Activated T-helper 2 cell treated with anti-CD3 and anti-CD28 coated beads, Interferon-gamma antibody, Interleukin-2, Interleukin-4, amounts not matched to agents 10 μg/mL and 5 μg/mL and 100 μg/mL, durations not matched to agents 14 hours and 24 hours and 36 hours (primary cell): ENCODE results near the gene CAMK2N2. TPM values are rescaled to one million over a fixed set of nuclear protein-coding genes. Genes with fewer than 3 reads are reported as not detected.
A peak's percentile ranks its signal among the peaks of the same experiment; 100 is the strongest.

Experiments
- DNase-seq: peaks from one replicate; pipeline ENCODE4 v3.0.0; 2021; ENCODE audit warnings: low spot score
- H3K27ac Mint-ChIP-seq: one replicate; pipeline ENCODE4 v1.8.0; 2021; ENCODE audit warnings: mixed read lengths
- H3K27me3 Mint-ChIP-seq: one replicate; pipeline ENCODE4 v1.8.0; 2021; ENCODE audit warnings: low read depth, mixed read lengths
- H3K36me3 Mint-ChIP-seq: one replicate; pipeline ENCODE4 v1.8.0; 2021; ENCODE audit warnings: low read depth, mixed read lengths
- H3K4me1 Mint-ChIP-seq: one replicate; pipeline ENCODE4 v1.8.0; 2021; ENCODE audit warnings: low read depth, mixed read lengths
- H3K4me3 Mint-ChIP-seq: one replicate; pipeline ENCODE4 v1.8.0; 2021; ENCODE audit warnings: low read depth, mild to moderate bottlenecking, moderate library complexity, mixed read lengths
- H3K9me3 Mint-ChIP-seq: one replicate; pipeline ENCODE4 v1.8.0; 2021; ENCODE audit warnings: mixed read lengths
- intact Hi-C: fragments of 100-400 bp; cut with micrococcal nuclease; formaldehyde crosslinking; loops from one replicate; pipeline ENCODE4 v1.15.1; 2023
- total RNA-seq: library from RNA; stranded (reverse); gene quantifications from 2 replicates; pipeline ENCODE4 v1.2.3, GENCODE V29; 2022

The CAMK2N2 gene
- total RNA-seq, result 0.18 TPM in 1 of 2 replicates, not detected in the other

DNA sequence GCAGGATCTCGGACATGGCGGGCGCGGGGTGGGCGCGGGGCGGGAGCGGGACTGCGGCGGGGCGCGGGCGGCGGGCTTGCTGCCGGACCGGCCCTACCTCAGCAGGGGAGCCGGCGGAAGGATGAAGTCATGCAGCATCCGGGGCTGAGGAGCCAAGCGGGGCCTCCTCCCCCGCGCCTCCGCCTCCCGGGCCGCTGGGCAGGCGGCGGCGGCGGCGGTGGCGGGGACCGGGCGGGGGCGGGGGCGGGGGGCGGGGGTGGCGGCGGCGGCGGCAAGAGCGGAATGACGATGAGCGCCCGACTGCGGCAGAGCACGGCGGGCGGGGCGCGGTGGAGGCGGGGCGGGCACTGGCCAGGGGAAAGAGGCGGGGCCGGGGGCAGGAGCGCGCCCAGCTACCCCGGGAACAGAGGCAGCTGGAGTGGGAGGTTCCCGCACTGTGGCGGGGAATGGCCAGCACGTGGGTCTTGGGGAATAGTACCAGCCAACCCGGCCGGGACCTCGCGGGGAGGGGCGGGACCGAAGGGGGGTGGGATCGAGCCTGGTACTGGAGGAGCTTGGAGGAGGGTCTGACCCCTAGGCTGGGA, at the start of gene CAMK2N2:
TSS of gene CAMK2N2 (minus strand) at position 284 of the 584 bp plus-strand sequence. CDS start at position 16, 268 bp downstream.
- Mint-ChIP-seq H3K9me3 (no peaks in the 10 kb centered on the region), H3K36me3 (peaks cover 9% of the 10 kb centered on the region), H3K4me1 (peaks cover 14% of the 10 kb centered on the region), H3K4me3 (peak within 1 kb of the TSS; percentile 89), H3K27ac (peak within 1 kb of the TSS; percentile 6), H3K27me3 (peaks cover 42% of the 10 kb centered on the region)
- intact Hi-C loops, result loop anchor here (1.0 kb wide), 1 partner anchor 11 kb away; no protein-coding TSS in a partner anchor
- peak; percentile 42 for DNase-seq

DNA sequence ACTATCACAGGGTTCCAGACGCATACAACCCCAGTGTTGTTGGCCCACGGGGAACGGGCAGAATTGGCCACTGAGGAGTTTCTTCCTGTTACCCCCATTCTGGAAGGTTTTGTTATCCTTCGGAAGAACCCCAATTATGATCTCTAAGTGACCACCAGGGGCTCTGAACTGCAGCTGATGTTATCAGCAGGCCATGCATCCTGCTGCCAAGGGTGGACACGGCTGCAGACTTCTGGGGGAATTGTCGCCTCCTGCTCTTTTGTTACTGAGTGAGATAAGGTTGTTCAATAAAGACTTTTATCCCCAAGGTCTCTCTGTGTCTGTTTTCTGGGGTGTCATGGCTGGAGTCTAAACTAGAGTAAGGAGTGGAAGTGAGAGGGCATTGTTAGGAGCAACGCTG, 47.4 kb upstream of the CAMK2N2 start:
- H3K36me3 Mint-ChIP-seq, result peaks cover 54% of the 10 kb centered on the region
- intact Hi-C loops, result no loop called here
- no peaks in the 10 kb centered on the region for H3K9me3 Mint-ChIP-seq
- no peak for DNase-seq
- H3K27me3 Mint-ChIP-seq, result no peaks in the 10 kb centered on the region
- H3K4me3 Mint-ChIP-seq, result no peak overlapping the region
- H3K27ac Mint-ChIP-seq, result no peak overlapping the region
- H3K4me1 Mint-ChIP-seq, result no peaks in the 10 kb centered on the region

DNA sequence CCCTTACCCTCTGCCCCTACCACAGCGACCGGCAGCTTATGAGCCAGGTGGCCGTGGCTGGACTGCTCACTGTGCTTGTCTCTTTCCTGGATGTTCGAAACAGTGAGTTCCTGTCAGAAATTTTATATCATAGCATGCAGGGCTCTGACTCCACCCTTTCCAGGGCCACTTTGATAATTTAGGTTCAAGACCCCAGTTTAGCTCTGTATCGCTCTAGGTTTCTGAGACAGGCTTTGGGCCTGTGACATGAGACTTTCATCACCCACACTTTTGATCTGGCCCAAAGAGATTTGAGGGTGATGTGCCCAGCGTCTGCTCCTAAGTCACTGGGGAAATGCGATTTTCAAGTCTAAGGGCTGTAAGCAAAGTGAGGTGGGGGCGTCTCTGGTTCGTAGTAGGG, 46.6 kb upstream of the CAMK2N2 start:
- H3K4me3 Mint-ChIP-seq, result no peak overlapping the region
- H3K9me3 Mint-ChIP-seq, result no peaks in the 10 kb centered on the region
- H3K27me3 Mint-ChIP-seq, result no peaks in the 10 kb centered on the region
- no peak overlapping the region for H3K27ac Mint-ChIP-seq
- no peaks in the 10 kb centered on the region for H3K4me1 Mint-ChIP-seq
- peaks cover 62% of the 10 kb centered on the region for H3K36me3 Mint-ChIP-seq
- intact Hi-C loops, result no loop called here
- DNase-seq, result no peak

DNA sequence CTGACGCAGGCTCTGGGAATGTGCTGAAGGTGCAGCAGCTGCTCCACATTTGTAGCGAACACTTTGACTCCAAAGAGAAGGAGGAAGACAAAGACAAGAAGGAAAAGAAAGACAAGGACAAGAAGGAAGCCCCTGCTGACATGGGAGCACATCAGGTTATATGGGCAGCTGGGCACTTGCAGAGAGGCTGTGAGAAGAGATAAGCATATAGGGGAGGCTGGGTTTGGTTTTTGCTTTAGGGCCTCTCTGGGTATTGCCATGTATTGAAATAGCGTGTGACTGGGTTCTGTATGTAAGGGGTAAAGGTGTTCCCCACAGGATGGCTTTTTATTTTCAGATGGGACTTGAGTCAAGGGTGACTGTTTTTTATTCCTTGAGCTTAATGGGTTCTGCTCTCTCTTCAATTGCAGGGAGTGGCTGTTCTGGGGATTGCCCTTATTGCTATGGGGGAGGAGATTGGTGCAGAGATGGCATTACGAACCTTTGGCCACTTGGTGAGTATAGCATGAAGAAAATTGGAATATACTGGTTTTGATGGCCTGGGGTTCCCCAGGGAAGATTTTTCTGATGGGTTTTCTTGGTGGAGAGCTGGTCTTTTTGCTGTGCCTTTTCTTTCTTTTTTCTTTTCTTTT, 45.1 kb upstream of the CAMK2N2 start:
- H3K27ac Mint-ChIP-seq, result no peak overlapping the region
- no peak for DNase-seq
- no peaks in the 10 kb centered on the region for H3K27me3 Mint-ChIP-seq
- no peaks in the 10 kb centered on the region for H3K9me3 Mint-ChIP-seq
- no peak overlapping the region for H3K4me3 Mint-ChIP-seq
- H3K36me3 Mint-ChIP-seq, result peaks cover 76% of the 10 kb centered on the region
- H3K4me1 Mint-ChIP-seq, result peaks cover 2% of the 10 kb centered on the region
- intact Hi-C loops, result no loop called here

DNA sequence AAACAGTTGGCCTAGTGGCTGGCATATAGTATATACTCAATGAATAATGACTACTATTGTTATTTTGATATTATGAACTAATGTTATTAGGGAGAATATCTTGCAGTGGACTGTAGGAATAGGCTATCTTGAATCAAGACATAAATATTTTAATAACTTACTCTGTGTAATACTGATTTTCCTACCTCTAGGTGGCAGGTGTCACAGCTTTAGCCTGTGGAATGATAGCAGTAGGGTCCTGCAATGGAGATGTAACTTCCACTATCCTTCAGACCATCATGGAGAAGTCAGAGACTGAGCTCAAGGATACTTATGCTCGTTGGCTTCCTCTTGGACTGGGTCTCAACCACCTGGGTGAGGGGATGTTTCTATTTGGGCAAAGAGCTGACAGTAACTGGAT, 44.2 kb upstream of the CAMK2N2 start:
- intact Hi-C loops, result no loop called here
- peaks cover 6% of the 10 kb centered on the region for H3K4me1 Mint-ChIP-seq
- H3K36me3 Mint-ChIP-seq, result peaks cover 82% of the 10 kb centered on the region

DNA sequence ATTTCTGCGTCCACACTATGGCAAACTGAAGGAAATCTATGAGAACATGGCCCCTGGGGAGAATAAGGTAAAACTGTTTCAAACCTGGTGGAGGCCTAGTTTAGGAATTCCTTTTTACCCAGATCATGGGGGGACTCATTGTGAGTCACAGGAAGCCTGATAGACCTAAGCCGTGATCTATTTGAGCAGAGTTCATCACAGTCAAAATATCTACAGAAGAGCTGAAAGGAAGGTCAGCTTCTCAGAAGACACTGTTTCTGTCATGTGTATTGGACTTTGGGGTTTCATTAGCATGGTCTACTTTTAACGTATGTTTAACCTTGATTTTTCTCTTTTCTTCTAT, 39.0 kb upstream of the CAMK2N2 start:
- peaks cover 2% of the 10 kb centered on the region for H3K27me3 Mint-ChIP-seq
- peak overlapping the region; percentile 92 for H3K4me3 Mint-ChIP-seq
- H3K36me3 Mint-ChIP-seq, result peaks cover 52% of the 10 kb centered on the region
- peaks cover 17% of the 10 kb centered on the region for H3K4me1 Mint-ChIP-seq
- DNase-seq, result no peak
- H3K27ac Mint-ChIP-seq, result no peak overlapping the region
- H3K9me3 Mint-ChIP-seq, result no peaks in the 10 kb centered on the region
- intact Hi-C loops, result no loop called here

More for the DNA sequence above, 44.2 kb upstream of the CAMK2N2 start:
- no peak overlapping the region for H3K27ac Mint-ChIP-seq
- H3K4me3 Mint-ChIP-seq, result no peak overlapping the region
- no peaks in the 10 kb centered on the region for H3K27me3 Mint-ChIP-seq
- no peaks in the 10 kb centered on the region for H3K9me3 Mint-ChIP-seq
- no peak for DNase-seq

DNA sequence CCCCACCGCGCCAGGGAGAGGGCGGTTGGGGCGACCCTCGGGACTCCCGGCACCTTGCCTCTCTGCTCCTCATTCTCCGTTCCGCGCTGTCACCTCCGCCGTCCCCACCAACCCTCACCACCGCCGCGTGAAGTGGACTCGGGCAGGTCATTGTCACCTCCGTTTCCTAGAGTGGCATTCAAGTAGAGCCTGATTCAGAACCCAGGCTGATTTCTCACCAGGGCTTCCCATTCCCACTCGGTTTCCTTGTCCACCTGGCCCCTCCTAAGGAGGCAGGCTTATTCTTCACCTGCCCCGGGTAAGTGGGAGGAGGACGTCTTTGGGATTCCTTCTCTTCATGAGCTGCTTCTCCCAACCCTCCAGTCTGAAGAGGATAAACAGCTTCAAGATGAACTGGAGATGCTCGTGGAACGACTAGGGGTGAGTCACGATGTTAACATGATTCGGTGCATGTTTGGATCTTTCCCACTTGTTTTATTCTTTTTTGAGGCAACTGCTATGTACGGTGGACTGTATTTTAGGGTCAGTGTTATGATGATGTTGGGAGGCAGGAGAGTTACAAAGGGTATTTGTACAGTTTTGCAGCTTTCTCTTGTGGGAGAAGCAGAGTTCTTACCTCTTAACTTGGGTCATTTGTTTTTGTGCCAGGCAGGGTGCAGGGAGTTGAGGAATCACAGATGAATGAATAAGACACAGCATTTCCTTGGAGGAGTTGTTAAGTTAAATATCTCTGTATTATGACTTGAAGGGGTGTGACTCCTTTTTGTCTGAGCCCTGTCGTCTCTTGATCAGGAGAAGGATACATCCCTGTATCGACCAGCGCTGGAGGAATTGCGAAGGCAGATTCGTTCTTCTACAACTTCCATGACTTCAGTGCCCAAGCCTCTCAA, 38.4 kb upstream of the CAMK2N2 start:
- Mint-ChIP-seq H3K36me3 (peaks cover 47% of the 10 kb centered on the region), H3K27me3 (peaks cover 2% of the 10 kb centered on the region), H3K4me1 (peaks cover 17% of the 10 kb centered on the region), H3K9me3 (no peaks in the 10 kb centered on the region), H3K27ac (peak overlapping the region; percentile 48), H3K4me3 (peak overlapping the region; percentile 92)
- intact Hi-C loops, result loop anchor here (1.0 to 2.0 kb wide), 6 partner anchors 15 to 144 kb away; partner anchors contain the start of genes ABCF3, AP2M1, DVL3 and EEF1AKMT4
- no peak for DNase-seq

DNA sequence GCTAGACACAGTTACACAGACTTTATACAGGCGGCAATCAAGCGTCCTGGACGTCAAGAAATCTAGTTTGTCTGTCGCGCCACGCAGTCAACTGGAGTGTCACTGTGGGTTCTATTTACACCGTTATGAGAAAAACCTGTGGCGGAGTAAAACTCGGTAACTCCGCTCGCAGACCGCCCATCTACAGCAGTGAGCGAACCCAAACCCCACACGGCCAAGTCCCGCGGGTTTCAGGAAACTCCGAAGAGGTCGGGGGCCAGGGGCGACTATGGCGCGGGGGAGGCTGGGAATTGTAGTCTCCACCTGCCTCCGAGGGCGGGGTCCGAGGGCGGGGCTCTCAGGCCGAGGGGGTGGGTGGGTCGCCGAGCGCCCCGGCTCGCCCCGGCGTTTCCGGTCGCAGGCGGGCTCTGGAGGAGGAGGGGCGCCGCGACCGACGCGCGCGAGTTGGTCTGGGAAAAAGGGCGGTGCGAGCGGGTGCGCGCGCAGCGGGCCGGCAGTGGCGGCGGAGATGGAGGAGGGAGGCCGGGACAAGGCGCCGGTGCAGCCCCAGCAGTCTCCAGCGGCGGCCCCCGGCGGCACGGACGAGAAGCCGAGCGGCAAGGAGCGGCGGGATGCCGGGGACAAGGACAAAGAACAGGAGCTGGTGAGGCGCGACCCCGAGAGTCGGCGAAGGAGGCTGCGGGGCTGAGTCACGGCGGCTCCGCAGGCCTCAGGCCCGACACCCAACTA, 37.6 kb upstream of the CAMK2N2 start, which contains the start of gene PSMD2:
TSS of gene PSMD2 (plus strand) at position 483 of the 729 bp plus-strand sequence. CDS start at position 509, 26 bp downstream.
- H3K36me3 Mint-ChIP-seq, result peaks cover 40% of the 10 kb centered on the region
- H3K27me3 Mint-ChIP-seq, result peaks cover 2% of the 10 kb centered on the region
- H3K9me3 Mint-ChIP-seq, result no peaks in the 10 kb centered on the region
- intact Hi-C loops, result loop anchor here (1.0 to 2.0 kb wide), 6 partner anchors 15 to 144 kb away; partner anchors contain the start of genes ABCF3, AP2M1, DVL3 and EEF1AKMT4
- H3K27ac Mint-ChIP-seq, result peak within 1 kb of the TSS; percentile 58
- peak; percentile 94 for DNase-seq
- H3K4me1 Mint-ChIP-seq, result peaks cover 17% of the 10 kb centered on the region
- H3K4me3 Mint-ChIP-seq, result peak within 1 kb of the TSS; percentile 92

DNA sequence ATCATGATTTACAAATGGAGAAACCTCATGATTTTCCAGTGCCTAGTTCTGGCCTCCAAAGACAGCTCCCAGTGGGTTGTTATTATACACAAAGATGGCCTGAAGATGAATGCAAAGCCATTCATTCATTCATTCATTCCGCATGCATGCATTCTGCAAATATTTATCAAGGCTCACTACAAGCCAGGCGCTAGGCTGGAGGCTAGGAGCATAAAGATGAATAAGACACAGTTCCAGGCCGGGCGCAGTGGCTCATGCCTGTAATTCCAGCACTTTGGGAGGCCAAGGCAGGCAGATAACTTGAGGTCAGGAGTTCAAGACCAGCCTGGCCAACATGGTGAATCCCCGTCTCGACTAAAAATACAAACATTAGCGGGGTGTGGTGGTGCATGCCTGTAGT, 35.3 kb upstream of the CAMK2N2 start:
- Mint-ChIP-seq H3K4me1 (peaks cover 16% of the 10 kb centered on the region), H3K27ac (no peak overlapping the region), H3K36me3 (peaks cover 18% of the 10 kb centered on the region), H3K27me3 (peaks cover 2% of the 10 kb centered on the region), H3K9me3 (no peaks in the 10 kb centered on the region), H3K4me3 (no peak overlapping the region)
- DNase-seq, result no peak
- intact Hi-C loops, result no loop called here

DNA sequence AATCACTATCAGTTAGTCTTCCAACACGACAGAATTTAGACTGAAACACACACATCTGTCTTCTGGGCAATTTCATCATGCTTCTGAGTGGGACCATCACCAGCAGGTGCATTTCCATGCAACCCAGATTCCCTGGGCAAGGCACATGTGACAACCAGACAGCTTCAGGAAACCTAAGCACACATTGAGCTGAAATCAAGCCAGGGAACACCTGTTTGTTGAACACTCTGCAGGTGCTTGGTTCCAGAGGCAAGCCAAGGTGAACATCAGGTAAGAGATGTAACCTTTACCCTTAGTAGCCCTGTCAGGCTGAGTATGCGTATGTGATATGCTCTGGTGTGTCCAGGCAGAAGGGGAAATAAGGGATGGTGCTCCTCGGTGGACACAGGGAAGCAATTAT, 34.4 kb upstream of the CAMK2N2 start:
- no peaks in the 10 kb centered on the region for H3K9me3 Mint-ChIP-seq
- H3K27ac Mint-ChIP-seq, result no peak overlapping the region
- peaks cover 2% of the 10 kb centered on the region for H3K27me3 Mint-ChIP-seq
- intact Hi-C loops, result no loop called here
- H3K4me1 Mint-ChIP-seq, result peaks cover 13% of the 10 kb centered on the region
- H3K4me3 Mint-ChIP-seq, result no peak overlapping the region
- no peak for DNase-seq
- H3K36me3 Mint-ChIP-seq, result peaks cover 13% of the 10 kb centered on the region

DNA sequence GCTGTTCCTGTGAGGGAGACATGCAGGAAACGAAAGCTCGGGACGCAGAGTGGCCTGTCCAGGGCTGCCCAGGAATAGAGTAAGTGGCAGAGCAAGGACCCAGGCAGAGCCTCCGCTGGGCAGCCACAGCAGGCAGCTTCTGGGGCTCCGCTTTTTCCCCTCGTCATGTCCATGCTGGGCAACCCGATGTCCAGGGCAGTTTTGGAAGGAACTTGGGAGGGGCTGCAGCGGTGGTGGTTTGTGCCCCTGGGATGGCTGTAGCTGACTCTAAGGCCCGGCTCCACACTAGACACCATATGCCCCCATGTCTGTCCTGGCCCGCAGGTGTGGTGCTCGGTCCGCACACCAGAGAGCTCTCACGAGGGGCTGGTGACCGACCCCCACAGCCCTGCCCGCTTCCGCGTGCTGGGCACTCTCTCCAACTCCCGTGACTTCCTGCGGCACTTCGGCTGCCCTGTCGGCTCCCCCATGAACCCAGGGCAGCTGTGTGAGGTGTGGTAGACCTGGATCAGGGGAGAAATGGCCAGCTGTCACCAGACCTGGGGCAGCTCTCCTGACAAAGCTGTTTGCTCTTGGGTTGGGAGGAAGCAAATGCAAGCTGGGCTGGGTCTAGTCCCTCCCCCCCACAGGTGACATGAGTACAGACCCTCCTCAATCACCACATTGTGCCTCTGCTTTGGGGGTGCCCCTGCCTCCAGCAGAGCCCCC, 30.5 kb upstream of the CAMK2N2 start:
- Mint-ChIP-seq H3K4me3 (no peak overlapping the region), H3K36me3 (no peaks in the 10 kb centered on the region), H3K27ac (no peak overlapping the region), H3K4me1 (no peaks in the 10 kb centered on the region), H3K9me3 (no peaks in the 10 kb centered on the region), H3K27me3 (peaks cover 5% of the 10 kb centered on the region)
- intact Hi-C loops, result no loop called here
- no peak for DNase-seq
